Thyroid gland (tissue), 4 donors: ENCODE data around the gene NR4A3. TPM values are rescaled to one million over a fixed set of nuclear protein-coding genes. Genes with fewer than 3 reads are reported as not detected.

ENCODE experiments used
- DNase-seq, 2 donors: peaks; one replicate each; pipeline ENCODE4 v3.0.0-alpha.2; 2019
- H3K27ac ChIP-seq, 3 donors: fragments of 200-600 bp; sonication (generic); 1 replicate in 2 of 3; 2 replicates in 1 of 3; pipeline ENCODE4 v1.5.1; 2016 to 2019; ENCODE audit warnings: mild to moderate bottlenecking in 1 of 3, moderate library complexity in 1 of 3
- H3K27me3 ChIP-seq: fragments of 200-600 bp; sonication (generic); one replicate; pipeline ENCODE4 v1.5.1; 2019
- H3K36me3 ChIP-seq, 2 donors: fragments of 200-600 bp; sonication (generic); one replicate each; pipeline ENCODE4 v1.5.1; 2016 to 2019
- H3K4me1 ChIP-seq, 2 donors: fragments of 200-600 bp; sonication (generic); one replicate each; pipeline ENCODE4 v1.5.1; 2017 to 2019
- H3K4me3 ChIP-seq, 3 donors: fragments of 200-600 bp; sonication (generic); replicated peaks in 1 of 3; 1 replicate in 2 of 3; 2 replicates in 1 of 3; pipeline ENCODE4 v1.5.1; 2016; ENCODE audit warnings: mild to moderate bottlenecking in 1 of 3
- H3K9me3 ChIP-seq: fragments of 200-600 bp; sonication (generic); one replicate; pipeline ENCODE4 v1.5.1; 2017
- POLR2A ChIP-seq, 2 donors: fragments of 450-650 bp; IDR thresholded peaks; one replicate each; pipeline ENCODE4 v1.6.1; 2017; ENCODE audit warnings: antibody characterized with exemption in 2 of 2, mild to moderate bottlenecking in 2 of 2, moderate library complexity in 1 of 2
- WGBS, 2 donors: methylation state at CpG; one replicate each; pipeline ENCODE4 v1.1.5; 2017; 5-methylcytosine and 5-hydroxymethylcytosine counted together
- intact Hi-C: fragments of 100-400 bp; cut with DNase I; formaldehyde crosslinking; loops from one replicate; pipeline ENCODE4 v1.15.1; 2023
- total RNA-seq, 4 donors: library from RNA; depleted of rRNA; stranded (reverse); fragments of >200 nt; gene quantifications; one replicate each; pipeline ENCODE4 v1.2.3, GENCODE V29; 2016
- TF ChIP-seq, protein P1 (sequence below), 6 experiments: fragments of 200-600 bp in 3 of 6; fragments of 450-650 bp in 3 of 6; sonication (generic) in 3 of 6; IDR thresholded peaks; one replicate each; pipeline ENCODE4 v1.5.1; 2016 to 2019; ENCODE audit warnings: antibody characterized with exemption in 6 of 6, mild to moderate bottlenecking in 2 of 6, inconsistent platforms in 1 of 6, moderate library complexity in 1 of 6

NR4A3 gene
- total RNA-seq, 4 donors from 2014 or later: 1.7 to 4.8 (median 2.3) TPM

DNA sequence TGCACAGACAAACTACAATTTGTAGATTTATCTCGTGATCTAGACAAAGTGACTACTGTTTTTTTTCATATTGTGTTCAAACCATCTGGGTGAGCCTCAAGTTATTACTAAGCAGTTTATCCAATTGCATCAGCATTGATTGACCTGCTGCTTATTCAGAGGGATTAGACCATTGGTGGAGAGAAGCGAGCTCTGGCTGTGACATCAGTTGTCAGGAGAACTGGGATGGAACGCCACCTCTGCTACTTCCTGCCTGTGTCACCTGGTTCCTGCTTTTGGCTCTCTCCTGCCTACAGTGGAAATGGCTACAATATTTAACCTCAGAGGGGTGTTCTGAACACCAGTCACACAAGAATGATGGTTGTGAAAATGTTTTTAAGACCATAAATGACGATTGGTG, 12.1 kb downstream of the NR4A3 start:
- no peaks in the 10 kb centered on the region for H3K4me1 ChIP-seq
- H3K36me3 ChIP-seq: no peaks in the 10 kb centered on the region
- DNase-seq: no peak
- 92% methylated on average over 4 of the region's 4 CpGs for WGBS, 2 donors
- no peak overlapping the region for H3K27ac ChIP-seq
- no peaks in the 10 kb centered on the region for H3K9me3 ChIP-seq
- intact Hi-C loops: no loop called here
- TF ChIP-seq POLR2A (IDR thresholded peaks at IDR 0.05): no peak
- TF ChIP-seq, protein P1, sequence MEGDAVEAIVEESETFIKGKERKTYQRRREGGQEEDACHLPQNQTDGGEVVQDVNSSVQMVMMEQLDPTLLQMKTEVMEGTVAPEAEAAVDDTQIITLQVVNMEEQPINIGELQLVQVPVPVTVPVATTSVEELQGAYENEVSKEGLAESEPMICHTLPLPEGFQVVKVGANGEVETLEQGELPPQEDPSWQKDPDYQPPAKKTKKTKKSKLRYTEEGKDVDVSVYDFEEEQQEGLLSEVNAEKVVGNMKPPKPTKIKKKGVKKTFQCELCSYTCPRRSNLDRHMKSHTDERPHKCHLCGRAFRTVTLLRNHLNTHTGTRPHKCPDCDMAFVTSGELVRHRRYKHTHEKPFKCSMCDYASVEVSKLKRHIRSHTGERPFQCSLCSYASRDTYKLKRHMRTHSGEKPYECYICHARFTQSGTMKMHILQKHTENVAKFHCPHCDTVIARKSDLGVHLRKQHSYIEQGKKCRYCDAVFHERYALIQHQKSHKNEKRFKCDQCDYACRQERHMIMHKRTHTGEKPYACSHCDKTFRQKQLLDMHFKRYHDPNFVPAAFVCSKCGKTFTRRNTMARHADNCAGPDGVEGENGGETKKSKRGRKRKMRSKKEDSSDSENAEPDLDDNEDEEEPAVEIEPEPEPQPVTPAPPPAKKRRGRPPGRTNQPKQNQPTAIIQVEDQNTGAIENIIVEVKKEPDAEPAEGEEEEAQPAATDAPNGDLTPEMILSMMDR (IDR thresholded peaks at IDR 0.05): no peak
- H3K27me3 ChIP-seq: no peaks in the 10 kb centered on the region
- H3K4me3 ChIP-seq: no peak overlapping the region

DNA sequence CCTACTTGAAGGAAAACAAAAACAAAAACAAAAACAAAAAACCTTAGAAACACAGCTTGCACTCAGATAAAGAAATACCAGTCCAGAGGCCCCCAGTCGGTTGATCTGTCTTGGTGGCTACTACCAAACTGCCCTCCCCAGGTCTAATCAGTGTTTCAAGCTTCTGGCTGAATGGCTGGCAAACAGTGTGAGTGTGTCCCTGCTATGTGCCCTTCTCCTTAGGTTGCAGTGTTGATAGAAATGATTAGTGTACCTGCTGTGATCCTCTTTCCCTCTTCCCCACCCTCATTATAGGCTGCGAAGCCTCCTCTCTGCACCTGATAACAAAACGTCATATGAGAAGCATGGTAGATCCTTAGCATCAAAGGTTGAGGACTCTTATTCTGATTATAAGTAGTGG, 12.8 kb downstream of the NR4A3 start:
- TF ChIP-seq, protein P1 (IDR thresholded peaks at IDR 0.05): no peak
- no peak for TF ChIP-seq POLR2A (IDR thresholded peaks at IDR 0.05)
- H3K27ac ChIP-seq: no peak overlapping the region

DNA sequence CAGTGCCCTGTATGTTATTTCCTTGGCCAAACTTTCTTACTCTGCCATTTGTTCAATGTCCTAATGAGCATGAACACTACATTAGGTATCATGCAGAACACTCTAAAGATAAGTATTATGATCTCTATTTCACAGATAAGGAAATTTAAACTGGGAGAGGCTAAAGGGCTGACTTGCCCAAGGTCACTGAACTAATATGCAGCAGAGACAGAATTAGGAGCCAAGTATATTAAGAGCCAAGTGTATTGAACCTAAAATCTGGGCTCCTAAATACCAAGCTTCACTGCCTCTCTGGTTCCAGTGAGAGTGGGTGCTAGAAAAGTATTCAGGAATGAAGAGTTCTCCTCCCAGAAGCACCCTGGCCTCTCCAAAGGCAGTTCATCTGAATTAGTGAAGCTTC, 13.5 kb downstream of the NR4A3 start:
- H3K27me3 ChIP-seq: no peaks in the 10 kb centered on the region
- intact Hi-C loops: no loop called here
- H3K4me3 ChIP-seq: no peak overlapping the region
- no peaks in the 10 kb centered on the region for H3K4me1 ChIP-seq
- H3K27ac ChIP-seq: no peak overlapping the region
- H3K36me3 ChIP-seq: no peaks in the 10 kb centered on the region
- no peaks in the 10 kb centered on the region for H3K9me3 ChIP-seq
- no peak for DNase-seq
- TF ChIP-seq, protein P1 (IDR thresholded peaks at IDR 0.05): no peak
- no peak for TF ChIP-seq POLR2A (IDR thresholded peaks at IDR 0.05)

More for the DNA sequence above, 12.8 kb downstream of the NR4A3 start:
- Histone ChIP-seq H3K9me3 (no peaks in the 10 kb centered on the region), H3K4me3 (no peak overlapping the region), H3K36me3 (no peaks in the 10 kb centered on the region), H3K4me1 (no peaks in the 10 kb centered on the region), H3K27me3 (no peaks in the 10 kb centered on the region)
- intact Hi-C loops: no loop called here
- WGBS, 2 donors: 92 to 97% methylated on average over 3 of the region's 3 CpGs
- no peak for DNase-seq

DNA sequence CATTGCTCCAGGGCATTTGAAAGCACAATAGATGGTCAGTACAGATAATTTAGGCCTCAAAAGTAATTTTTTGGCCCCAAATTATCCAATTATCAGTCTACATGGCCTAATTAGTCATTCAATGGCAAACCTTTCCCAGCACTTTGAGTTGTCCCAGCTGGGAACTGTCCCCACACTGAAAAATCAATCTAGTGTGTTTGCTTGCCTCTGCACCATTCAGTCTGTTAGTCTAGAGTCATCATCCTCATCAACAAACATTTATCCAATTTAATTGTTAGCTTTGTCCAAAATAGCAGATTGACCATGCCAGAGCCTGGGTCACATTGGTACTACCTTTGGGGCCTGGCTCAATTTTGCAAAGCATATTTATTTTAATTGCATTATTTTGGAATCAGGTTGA, 13.9 kb downstream of the NR4A3 start:
- Histone ChIP-seq H3K36me3 (no peaks in the 10 kb centered on the region), H3K4me3 (no peak overlapping the region), H3K9me3 (no peaks in the 10 kb centered on the region), H3K27ac (no peak overlapping the region), H3K27me3 (no peaks in the 10 kb centered on the region), H3K4me1 (no peaks in the 10 kb centered on the region)
- DNase-seq: no peak
- TF ChIP-seq POLR2A (IDR thresholded peaks at IDR 0.05): no peak
- TF ChIP-seq, protein P1 (IDR thresholded peaks at IDR 0.05): no peak
- intact Hi-C loops: no loop called here

DNA sequence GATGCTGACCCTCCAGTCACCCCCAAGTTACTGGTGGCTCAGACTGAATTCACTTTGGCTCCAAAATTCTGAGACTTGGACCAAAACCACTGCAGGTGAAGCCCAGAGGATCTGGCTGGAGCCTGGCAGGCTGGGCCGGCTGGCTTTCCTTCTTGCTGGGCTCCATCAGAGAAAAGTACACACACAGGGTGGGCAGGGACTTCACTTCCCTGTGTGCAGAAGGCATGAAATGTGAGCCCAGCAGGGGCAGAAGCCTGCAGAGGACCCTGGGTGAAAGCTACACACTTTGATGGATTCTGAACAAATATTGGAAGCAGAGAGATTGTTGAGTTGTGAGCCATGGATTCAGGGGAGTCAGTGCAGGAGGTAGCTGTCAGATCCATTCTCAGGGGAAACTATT, 18.4 kb downstream of the NR4A3 start:
- intact Hi-C loops: no loop called here
- DNase-seq: no peak
- no peaks in the 10 kb centered on the region for H3K27me3 ChIP-seq
- no peaks in the 10 kb centered on the region for H3K36me3 ChIP-seq
- H3K4me1 ChIP-seq: no peaks in the 10 kb centered on the region
- TF ChIP-seq, protein P1 (IDR thresholded peaks at IDR 0.05): no peak
- TF ChIP-seq POLR2A (IDR thresholded peaks at IDR 0.05): no peak
- H3K9me3 ChIP-seq: no peaks in the 10 kb centered on the region
- WGBS, 2 donors: 62 to 67% methylated on average over 1 of the region's 1 CpG
- no peak overlapping the region for H3K4me3 ChIP-seq
- H3K27ac ChIP-seq: no peak overlapping the region
